HG03280 (cell line): ENCODE measurements around the gene GCK.

Experiments
- ATAC-seq: cut with Tn5 transposase; IDR thresholded peaks from one replicate; pipeline ENCODE4 v1.9.1; 2021; ENCODE audit warnings: mild to moderate bottlenecking, moderate library complexity; ENCODE audit not compliant: unreplicated experiment

GCK gene

GRCh38 chr7:44108768-44109750 is 80.2 kb downstream of the GCK start:
- no peak for ATAC-seq

- no peak for ATAC-seq
Observed at GRCh38 chr7:44107961-44108767, 81.1 kb downstream of the GCK start.

GRCh38 chr7:44107116-44107960 is 81.9 kb downstream of the GCK start:
- no peak for ATAC-seq

GRCh38 chr7:44106311-44107065 is 82.8 kb downstream of the GCK start:
- ATAC-seq = no peak

GRCh38 chr7:44105832-44106231 is 83.4 kb downstream of the GCK start:
- no peak for ATAC-seq

- no peak for ATAC-seq
Observed at GRCh38 chr7:44104860-44105771, 84.1 kb downstream of the GCK start.

- no peak for ATAC-seq
Observed at GRCh38 chr7:44103923-44104859, 85.0 kb downstream of the GCK start, which contains the start of gene AEBP1. AEBP1 (plus strand) TSS chr7:44104345; CDS start chr7:44104666, 321 bp downstream.

GRCh38 chr7:44103566-44103922 is 85.7 kb downstream of the GCK start:
- no peak for ATAC-seq

- ATAC-seq = no peak
Observed at GRCh38 chr7:44102846-44103565, 86.2 kb downstream of the GCK start.

- no peak for ATAC-seq
Observed at GRCh38 chr7:44101966-44102845, 87.0 kb downstream of the GCK start.

GRCh38 chr7:44101303-44101965 is 87.8 kb downstream of the GCK start:
- ATAC-seq = no peak

- ATAC-seq = no peak
Observed at GRCh38 chr7:44100458-44101302, 88.6 kb downstream of the GCK start.

- ATAC-seq = no peak
Observed at GRCh38 chr7:44099669-44100068, 89.6 kb downstream of the GCK start.

- ATAC-seq = no peak
Observed at GRCh38 chr7:44098092-44099068, 90.9 kb downstream of the GCK start.
